ENCODE measurements around the gene HAND2. TPM values are rescaled to one million over a fixed set of nuclear protein-coding genes. Genes with fewer than 3 reads are reported as not detected.
A peak's percentile ranks its signal among the peaks of the same experiment; 100 is the strongest.

Gene HAND2
- polyA plus RNA-seq, 4 donors = 4.1 to 16.3 TPM; not detected in 2

DNA sequence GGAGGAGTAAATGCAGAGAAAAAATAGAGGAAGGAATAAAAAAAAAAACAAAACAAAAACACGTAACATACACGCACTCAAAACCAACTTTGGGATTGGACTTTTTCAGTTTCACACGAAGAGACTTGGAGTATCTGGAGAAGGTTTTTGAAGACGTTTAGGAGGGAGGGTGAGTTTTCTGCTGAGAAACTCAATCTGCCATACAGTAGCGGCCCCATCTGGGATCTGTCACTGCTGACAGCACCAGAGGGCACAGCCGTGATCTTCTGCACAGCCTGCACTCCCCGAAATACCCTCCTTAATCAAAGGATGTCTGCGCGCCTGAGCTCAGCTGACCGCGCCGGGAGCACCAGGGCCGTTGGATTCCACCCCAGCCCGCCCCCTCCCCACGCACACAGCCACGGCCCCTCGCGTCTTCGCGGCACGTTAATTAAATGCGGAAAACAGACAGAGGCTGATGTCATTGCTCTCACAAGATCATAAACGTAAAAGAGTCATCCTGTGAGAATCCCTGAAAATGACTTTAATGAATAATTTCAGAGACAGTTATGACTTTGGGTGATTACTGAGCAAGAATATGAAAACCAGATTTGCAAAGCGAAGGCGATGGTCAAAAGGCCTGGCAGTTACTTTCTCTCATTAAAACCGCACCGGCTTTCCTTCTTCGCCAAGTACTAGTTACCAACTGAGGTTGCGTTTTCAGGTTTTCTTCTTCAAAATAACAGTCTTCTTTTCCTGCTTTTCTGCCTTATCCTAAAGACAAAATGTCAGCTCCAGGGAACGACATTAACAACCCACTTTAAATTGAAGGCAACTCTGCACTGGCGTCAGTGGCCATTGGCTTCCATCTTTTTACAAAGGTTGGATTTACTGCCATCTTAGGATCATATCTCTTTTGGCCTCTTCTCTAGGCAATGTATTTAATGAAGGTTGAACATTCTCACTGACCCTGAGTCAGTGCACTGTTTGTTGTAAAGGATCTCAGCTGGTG is 10.6 kb downstream of the HAND2 start:
- DNase-seq (peak in 1 of 2 donors; percentile 32), FAIRE-seq (no peak)
- Histone ChIP-seq H3K27ac (ENCODE audit: low read depth in 1 of 3, low read length in 2 of 3) (peak overlapping the region in 2 of 3 donors; percentile 49 to 55), H3K27me3 (ENCODE audit: control insufficient read depth in 3 of 3, insufficient read depth in 3 of 3, low read length in 3 of 3) (peaks cover 8 to 100% (median 63%) of the 10 kb centered on the region in 3 donors), H3K4me1 (ENCODE audit: control insufficient read depth in 3 of 3, insufficient read depth in 2 of 3, low read depth in 1 of 3, low read length in 2 of 3) (peaks cover 0 to 30% (median 0%) of the 10 kb centered on the region in 3 donors), H3K4me3 (ENCODE audit: low read depth in 1 of 3, low read length in 3 of 3) (peak overlapping the region in 1 of 3 donors; percentile 31), H3K36me3 (ENCODE audit: control insufficient read depth in 3 of 3, insufficient read depth in 2 of 3, low read depth in 1 of 3, low read length in 3 of 3) (peaks cover 0 to 9% (median 0%) of the 10 kb centered on the region in 3 donors), H3K9me3 (ENCODE audit: control insufficient read depth in 2 of 2, insufficient read depth in 1 of 2, low read depth in 1 of 2, low read length in 1 of 2) (peaks cover 0 to 13% of the 10 kb centered on the region in 2 donors)
- WGBS, 3 donors = 19 to 31% (median 22%) methylated on average over 31 of the region's 31 CpGs

DNA sequence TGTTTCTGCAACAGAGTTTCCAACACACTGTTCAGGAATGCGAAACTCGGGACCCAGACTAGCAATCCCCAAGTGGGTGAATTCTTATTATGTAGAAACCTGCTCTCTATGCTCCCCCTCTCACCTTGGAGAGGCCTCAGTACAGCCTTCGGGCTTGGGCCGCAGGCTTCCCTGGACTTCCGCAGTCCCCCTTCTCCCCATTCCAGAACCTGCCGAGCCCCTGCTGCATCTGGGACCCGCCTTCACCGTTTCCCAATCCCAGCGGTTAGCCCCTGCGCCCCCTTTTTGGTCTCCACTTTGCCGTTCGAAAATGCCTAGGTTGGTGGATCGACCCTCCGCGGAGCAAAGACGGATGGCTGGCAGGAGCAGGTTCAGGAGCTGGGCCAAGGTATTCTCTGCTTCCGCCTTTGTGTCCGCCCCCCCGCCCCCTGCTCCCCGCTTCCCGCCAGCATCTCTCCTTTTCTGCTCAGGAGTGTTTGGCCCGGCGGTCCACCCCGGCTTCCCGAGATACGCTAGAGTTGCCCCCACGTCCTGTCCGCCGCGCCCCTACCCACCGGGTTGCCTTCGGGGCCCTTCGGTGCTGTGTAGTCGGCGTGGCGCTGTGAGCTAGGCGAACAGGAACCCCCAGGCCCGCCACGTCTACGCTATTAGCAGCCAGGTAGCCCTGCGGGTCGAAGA is 11.5 kb downstream of the HAND2 start:
- H3K4me1 ChIP-seq (ENCODE audit: control insufficient read depth in 3 of 3, insufficient read depth in 2 of 3, low read depth in 1 of 3, low read length in 2 of 3) = peaks cover 0 to 30% (median 0%) of the 10 kb centered on the region in 3 donors
- peaks cover 0 to 6% (median 0%) of the 10 kb centered on the region in 3 donors for H3K36me3 ChIP-seq (ENCODE audit: control insufficient read depth in 3 of 3, insufficient read depth in 2 of 3, low read depth in 1 of 3, low read length in 3 of 3)
- peaks cover 7 to 98% (median 56%) of the 10 kb centered on the region in 3 donors for H3K27me3 ChIP-seq (ENCODE audit: control insufficient read depth in 3 of 3, insufficient read depth in 3 of 3, low read length in 3 of 3)
- 8 to 12% (median 11%) methylated on average over 40 to 42 of the region's 42 CpGs for WGBS, 3 donors
- peak overlapping the region in 2 of 3 donors; percentile 49 to 55 for H3K27ac ChIP-seq (ENCODE audit: low read depth in 1 of 3, low read length in 2 of 3)
- no peak for FAIRE-seq
- H3K4me3 ChIP-seq (ENCODE audit: low read depth in 1 of 3, low read length in 3 of 3) = peak overlapping the region in 1 of 3 donors; percentile 31
- peaks cover 0 to 13% of the 10 kb centered on the region in 2 donors for H3K9me3 ChIP-seq (ENCODE audit: control insufficient read depth in 2 of 2, insufficient read depth in 1 of 2, low read depth in 1 of 2, low read length in 1 of 2)
- peak in 1 of 2 donors; percentile 37 for DNase-seq

GRCh38 chr4:173517781-173518424 is 12.1 kb downstream of the HAND2 start:
- H3K27me3 ChIP-seq (ENCODE audit: control insufficient read depth in 3 of 3, insufficient read depth in 3 of 3, low read length in 3 of 3) = peaks cover 7 to 96% (median 52%) of the 10 kb centered on the region in 3 donors
- peaks cover 0 to 24% (median 0%) of the 10 kb centered on the region in 3 donors for H3K4me1 ChIP-seq (ENCODE audit: control insufficient read depth in 3 of 3, insufficient read depth in 2 of 3, low read depth in 1 of 3, low read length in 2 of 3)
- H3K4me3 ChIP-seq (ENCODE audit: low read depth in 1 of 3, low read length in 3 of 3) = peak overlapping the region in 1 of 3 donors; percentile 31
- H3K27ac ChIP-seq (ENCODE audit: low read depth in 1 of 3, low read length in 2 of 3) = peak overlapping the region in 2 of 3 donors; percentile 4 to 55
- H3K36me3 ChIP-seq (ENCODE audit: control insufficient read depth in 3 of 3, insufficient read depth in 2 of 3, low read depth in 1 of 3, low read length in 3 of 3) = no peaks in the 10 kb centered on the region
- peaks cover 0 to 8% of the 10 kb centered on the region in 2 donors for H3K9me3 ChIP-seq (ENCODE audit: control insufficient read depth in 2 of 2, insufficient read depth in 1 of 2, low read depth in 1 of 2, low read length in 1 of 2)
- 9 to 25% (median 11%) methylated on average over 24 of the region's 24 CpGs for WGBS, 3 donors
- FAIRE-seq (no peak), DNase-seq (peak in 1 of 2 donors; percentile 35)

GRCh38 chr4:173516621-173517524 is 13.2 kb downstream of the HAND2 start:
- 5 to 14% (median 9%) methylated on average over 48 of the region's 48 CpGs for WGBS, 3 donors
- H3K4me1 ChIP-seq (ENCODE audit: control insufficient read depth in 3 of 3, insufficient read depth in 2 of 3, low read depth in 1 of 3, low read length in 2 of 3) = peaks cover 0 to 17% (median 0%) of the 10 kb centered on the region in 3 donors
- peak overlapping the region in 1 of 3 donors; percentile 21 for H3K4me3 ChIP-seq (ENCODE audit: low read depth in 1 of 3, low read length in 3 of 3)
- no peaks in the 10 kb centered on the region for H3K36me3 ChIP-seq (ENCODE audit: control insufficient read depth in 3 of 3, insufficient read depth in 2 of 3, low read depth in 1 of 3, low read length in 3 of 3)
- peaks cover 7 to 96% (median 51%) of the 10 kb centered on the region in 3 donors for H3K27me3 ChIP-seq (ENCODE audit: control insufficient read depth in 3 of 3, insufficient read depth in 3 of 3, low read length in 3 of 3)
- H3K9me3 ChIP-seq (ENCODE audit: control insufficient read depth in 2 of 2, insufficient read depth in 1 of 2, low read depth in 1 of 2, low read length in 1 of 2) = peaks cover 0 to 7% of the 10 kb centered on the region in 2 donors
- peak overlapping the region in 2 of 3 donors; percentile 32 to 55 for H3K27ac ChIP-seq (ENCODE audit: low read depth in 1 of 3, low read length in 2 of 3)
- DNase-seq (peak; percentile 11 to 46), FAIRE-seq (no peak)

- Histone ChIP-seq H3K4me1 (ENCODE audit: control insufficient read depth in 3 of 3, insufficient read depth in 2 of 3, low read depth in 1 of 3, low read length in 2 of 3) (peaks cover 0 to 8% (median 0%) of the 10 kb centered on the region in 3 donors), H3K9me3 (ENCODE audit: control insufficient read depth in 2 of 2, insufficient read depth in 1 of 2, low read depth in 1 of 2, low read length in 1 of 2) (peaks cover 0 to 7% of the 10 kb centered on the region in 2 donors), H3K27me3 (ENCODE audit: control insufficient read depth in 3 of 3, insufficient read depth in 3 of 3, low read length in 3 of 3) (peaks cover 7 to 96% (median 47%) of the 10 kb centered on the region in 3 donors), H3K4me3 (ENCODE audit: low read depth in 1 of 3, low read length in 3 of 3) (no peak overlapping the region), H3K27ac (ENCODE audit: low read depth in 1 of 3, low read length in 2 of 3) (no peak overlapping the region), H3K36me3 (ENCODE audit: control insufficient read depth in 3 of 3, insufficient read depth in 2 of 3, low read depth in 1 of 3, low read length in 3 of 3) (no peaks in the 10 kb centered on the region)
- FAIRE-seq = no peak
- no peak for DNase-seq
- WGBS, 3 donors = 13 to 41% (median 35%) methylated on average over 4 of the region's 4 CpGs
These were observed 14.6 kb downstream of the HAND2 start for GRCh38 chr4:173515458-173515857.

GRCh38 chr4:173514641-173515217 is 15.3 kb downstream of the HAND2 start:
- no peak for FAIRE-seq

DNA sequence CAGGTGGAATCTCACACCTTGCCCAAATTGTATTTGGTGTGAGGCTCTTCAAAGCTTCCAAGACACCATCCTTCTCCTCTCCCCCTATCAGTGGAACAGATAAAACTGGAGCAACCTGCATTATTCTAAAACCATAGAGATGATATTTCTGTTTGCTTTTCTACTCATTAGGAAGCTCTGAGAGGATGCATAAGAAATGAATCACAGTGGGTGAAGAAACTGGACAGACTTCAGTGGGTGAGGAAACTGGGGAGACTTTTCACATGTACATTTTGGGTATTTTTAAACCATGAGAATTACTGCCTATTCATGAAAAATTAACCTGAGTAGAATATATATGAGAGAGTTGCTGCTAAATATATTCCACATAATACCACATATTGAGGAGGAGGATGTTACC is 16.4 kb downstream of the HAND2 start:
- H3K27ac ChIP-seq (ENCODE audit: low read depth in 1 of 3, low read length in 2 of 3) = no peak overlapping the region
- DNase-seq (no peak), FAIRE-seq (no peak)
- H3K4me3 ChIP-seq (ENCODE audit: low read depth in 1 of 3, low read length in 3 of 3) = no peak overlapping the region
- peaks cover 0 to 11% (median 4%) of the 10 kb centered on the region in 3 donors for H3K4me1 ChIP-seq (ENCODE audit: control insufficient read depth in 3 of 3, insufficient read depth in 2 of 3, low read depth in 1 of 3, low read length in 2 of 3)
- H3K36me3 ChIP-seq (ENCODE audit: control insufficient read depth in 3 of 3, insufficient read depth in 2 of 3, low read depth in 1 of 3, low read length in 3 of 3) = no peaks in the 10 kb centered on the region
- H3K27me3 ChIP-seq (ENCODE audit: control insufficient read depth in 3 of 3, insufficient read depth in 3 of 3, low read length in 3 of 3) = peaks cover 6 to 96% (median 45%) of the 10 kb centered on the region in 3 donors
- peaks cover 0 to 17% of the 10 kb centered on the region in 2 donors for H3K9me3 ChIP-seq (ENCODE audit: control insufficient read depth in 2 of 2, insufficient read depth in 1 of 2, low read depth in 1 of 2, low read length in 1 of 2)

More at GRCh38 chr4:173514641-173515217, 15.3 kb downstream of the HAND2 start:
- H3K36me3 ChIP-seq (ENCODE audit: control insufficient read depth in 3 of 3, insufficient read depth in 2 of 3, low read depth in 1 of 3, low read length in 3 of 3) = no peaks in the 10 kb centered on the region
- no peak overlapping the region for H3K27ac ChIP-seq (ENCODE audit: low read depth in 1 of 3, low read length in 2 of 3)
- 24 to 34% (median 25%) methylated on average over 4 of the region's 4 CpGs for WGBS, 3 donors
- H3K9me3 ChIP-seq (ENCODE audit: control insufficient read depth in 2 of 2, insufficient read depth in 1 of 2, low read depth in 1 of 2, low read length in 1 of 2) = peaks cover 0 to 13% of the 10 kb centered on the region in 2 donors
- peaks cover 7 to 96% (median 47%) of the 10 kb centered on the region in 3 donors for H3K27me3 ChIP-seq (ENCODE audit: control insufficient read depth in 3 of 3, insufficient read depth in 3 of 3, low read length in 3 of 3)
- DNase-seq = no peak
- H3K4me1 ChIP-seq (ENCODE audit: control insufficient read depth in 3 of 3, insufficient read depth in 2 of 3, low read depth in 1 of 3, low read length in 2 of 3) = peaks cover 0 to 8% (median 0%) of the 10 kb centered on the region in 3 donors
- no peak overlapping the region for H3K4me3 ChIP-seq (ENCODE audit: low read depth in 1 of 3, low read length in 3 of 3)
